ENCODE measurements around the gene SLC4A4. TPM values are rescaled to one million over a fixed set of nuclear protein-coding genes. Genes with fewer than 3 reads are reported as not detected.

The SLC4A4 gene
- polyA plus RNA-seq, 1 of the 3 experiments (the other 2 are of a cell fraction), result not detected

GRCh38 chr4:71440612-71441011, 101.8 kb downstream of the SLC4A4 start:
- Histone ChIP-seq H3K27me3 (ENCODE audit: insufficient read depth) (no peaks in the 10 kb centered on the region), H3K79me2 (ENCODE audit: insufficient read depth) (no peaks in the 10 kb centered on the region), H3F3A (replicated peaks; ENCODE audit: insufficient read depth) (no peaks in the 10 kb centered on the region), H3K9me3 (no peaks in the 10 kb centered on the region), H3K4me2 (no peak overlapping the region), H3K9ac (no peak overlapping the region), H3K27ac (ENCODE audit: low read depth in 2 of 2, low read length in 1 of 2) (no peak overlapping the region), H3K4me3 (ENCODE audit: low read depth in 2 of 2, low read length in 1 of 2) (no peak overlapping the region), H2AFZ (ENCODE audit: low read depth) (no peak overlapping the region), H3K9me2 (no peaks in the 10 kb centered on the region), H3K4me1 (ENCODE audit: control insufficient read depth in 1 of 2, insufficient read depth in 2 of 2, low read depth in 1 of 2, low read length in 1 of 2) (no peaks in the 10 kb centered on the region), H4K20me1 (ENCODE audit: insufficient read depth) (no peaks in the 10 kb centered on the region), H3K36me3 (replicated peaks in 1 of 2; ENCODE audit: control insufficient read depth in 1 of 2, insufficient read depth in 2 of 2, low read length in 1 of 2) (no peaks in the 10 kb centered on the region)
- no peak for DNase-seq
- WGBS (ENCODE audit: low lambda C conversion rate), result 11% methylated on average over 2 of the region's 2 CpGs
- ChIA-PET POLR2A (no interaction called here), CTCF (no interaction called here)
- no peak for TF ChIP-seq POLR2AphosphoS5 (IDR thresholded peaks at IDR 0.05; ENCODE audit: low read depth, low read length)
- no peak for TF ChIP-seq TCF12 (IDR thresholded peaks at IDR 0.05)
- TF ChIP-seq RFX5 (IDR thresholded peaks at IDR 0.05; ENCODE audit: low read length), result no peak
- TF ChIP-seq IRF3 (IDR thresholded peaks at IDR 0.05; ENCODE audit: low read depth, low read length), result no peak

DNA sequence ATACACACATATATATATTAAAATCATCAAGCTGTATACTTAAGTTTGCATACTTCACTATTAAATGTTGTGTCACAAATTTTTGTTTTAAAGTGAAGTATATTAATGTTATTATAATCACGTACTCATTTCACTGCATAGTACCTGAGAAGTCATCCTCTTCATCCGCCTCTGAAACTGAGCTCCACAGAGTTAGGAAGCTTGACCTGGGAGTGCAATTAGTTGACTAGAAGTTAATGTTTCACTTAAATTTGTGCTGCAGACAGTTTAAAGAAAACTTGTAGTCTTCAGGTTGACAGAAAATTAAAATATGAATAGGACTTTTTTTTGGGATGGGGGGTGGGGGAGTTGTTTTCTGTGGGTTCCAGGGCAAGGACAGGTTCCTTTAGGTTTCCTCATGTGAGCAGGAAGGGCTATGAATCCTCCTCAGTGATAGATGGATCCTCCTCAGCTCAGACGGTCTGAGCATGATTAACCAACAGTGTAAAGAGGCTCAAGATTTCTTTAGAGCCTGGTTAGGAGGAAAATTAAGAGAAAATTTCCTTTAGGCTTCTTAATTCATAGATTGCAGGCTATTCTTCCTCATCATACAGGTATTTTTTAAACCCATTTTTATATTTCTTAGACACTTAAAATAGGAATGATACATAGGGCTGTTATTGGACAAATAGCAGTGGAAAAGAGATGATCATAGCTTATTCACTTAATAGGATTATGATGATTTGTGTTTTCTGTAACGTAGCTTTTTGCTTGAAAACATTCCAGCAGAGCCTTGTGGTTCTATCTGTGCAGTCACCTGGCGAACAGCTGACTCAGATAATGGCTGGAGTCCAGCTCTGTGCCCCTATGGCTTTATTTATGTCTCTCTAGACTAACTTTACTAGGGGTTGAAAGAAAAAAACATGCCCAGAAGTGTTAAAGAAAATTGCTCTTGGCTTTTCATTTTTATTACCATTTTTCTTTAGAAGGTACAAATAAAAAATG, 102.7 kb downstream of the SLC4A4 start:
- Histone ChIP-seq H3K4me1 (ENCODE audit: control insufficient read depth in 1 of 2, insufficient read depth in 2 of 2, low read depth in 1 of 2, low read length in 1 of 2) (no peaks in the 10 kb centered on the region), H3K27ac (ENCODE audit: low read depth in 2 of 2, low read length in 1 of 2) (no peak overlapping the region), H3K36me3 (replicated peaks in 1 of 2; ENCODE audit: control insufficient read depth in 1 of 2, insufficient read depth in 2 of 2, low read length in 1 of 2) (no peaks in the 10 kb centered on the region), H3K9me2 (no peaks in the 10 kb centered on the region), H2AFZ (ENCODE audit: low read depth) (no peak overlapping the region), H4K20me1 (ENCODE audit: insufficient read depth) (no peaks in the 10 kb centered on the region), H3K79me2 (ENCODE audit: insufficient read depth) (no peaks in the 10 kb centered on the region), H3K9me3 (no peaks in the 10 kb centered on the region), H3K9ac (no peak overlapping the region), H3K4me2 (no peak overlapping the region), H3F3A (replicated peaks; ENCODE audit: insufficient read depth) (no peaks in the 10 kb centered on the region), H3K27me3 (ENCODE audit: insufficient read depth) (no peaks in the 10 kb centered on the region), H3K4me3 (ENCODE audit: low read depth in 2 of 2, low read length in 1 of 2) (no peak overlapping the region)
- 3% methylated on average over 5 of the region's 5 CpGs for WGBS (ENCODE audit: low lambda C conversion rate)
- TF ChIP-seq, protein P1, sequence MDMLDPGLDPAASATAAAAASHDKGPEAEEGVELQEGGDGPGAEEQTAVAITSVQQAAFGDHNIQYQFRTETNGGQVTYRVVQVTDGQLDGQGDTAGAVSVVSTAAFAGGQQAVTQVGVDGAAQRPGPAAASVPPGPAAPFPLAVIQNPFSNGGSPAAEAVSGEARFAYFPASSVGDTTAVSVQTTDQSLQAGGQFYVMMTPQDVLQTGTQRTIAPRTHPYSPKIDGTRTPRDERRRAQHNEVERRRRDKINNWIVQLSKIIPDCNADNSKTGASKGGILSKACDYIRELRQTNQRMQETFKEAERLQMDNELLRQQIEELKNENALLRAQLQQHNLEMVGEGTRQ (IDR thresholded peaks at IDR 0.05; ENCODE audit: borderline replicate concordance, low read depth, low read length), result no peak
- TF ChIP-seq MEF2A (IDR thresholded peaks at IDR 0.05; ENCODE audit: borderline replicate concordance, low read depth), result no peak
- TF ChIP-seq SMC3 (IDR thresholded peaks at IDR 0.05; ENCODE audit: low read depth, low read length), result no peak
- no peak for TF ChIP-seq POLR2AphosphoS5 (IDR thresholded peaks at IDR 0.05; ENCODE audit: low read depth, low read length)
- no peak for TF ChIP-seq FOXJ3 (CRISPR knock-in tag; IDR thresholded peaks at IDR 0.05)
- TF ChIP-seq JUND (IDR thresholded peaks at IDR 0.05), result no peak
- TF ChIP-seq TEAD4 (IDR thresholded peaks at IDR 0.05; ENCODE audit: borderline replicate concordance, insufficient read depth), result no peak
- TF ChIP-seq ELF1 (IDR thresholded peaks at IDR 0.05), result no peak
- DNase-seq, result no peak
- ChIA-PET POLR2A (no interaction called here), CTCF (interaction anchor here (1.3 kb wide), 1 partner anchor 13 kb away, joined by 3 read pairs; no protein-coding TSS in a partner anchor)
